GM19099 (cell line): ENCODE data around the gene LMO7.

Source experiments
- POLR2A ChIP-seq: IDR thresholded peaks from 3 replicates; pipeline ENCODE4 v1.6.1; 2011; ENCODE audit warnings: low read depth; ENCODE audit not compliant: insufficient read length; ENCODE audit errors: extremely low read depth

The LMO7 gene

GRCh38 chr13:75876142-75877050 lies 240.3 kb downstream of the LMO7 start:
- no peak for TF ChIP-seq POLR2A

GRCh38 chr13:75877071-75877470 lies 240.9 kb downstream of the LMO7 start:
- TF ChIP-seq POLR2A: no peak

GRCh38 chr13:75879656-75880055 lies 243.5 kb downstream of the LMO7 start:
- no peak for TF ChIP-seq POLR2A

GRCh38 chr13:75881109-75881775 lies 245.1 kb downstream of the LMO7 start:
- no peak for TF ChIP-seq POLR2A

GRCh38 chr13:75882261-75882660 lies 246.1 kb downstream of the LMO7 start:
- TF ChIP-seq POLR2A: no peak

GRCh38 chr13:75889427-75889826 lies 253.3 kb downstream of the LMO7 start:
- no peak for TF ChIP-seq POLR2A

- TF ChIP-seq POLR2A: no peak
Measured at GRCh38 chr13:75895168-75895567, 259.0 kb downstream of the LMO7 start.

- no peak for TF ChIP-seq POLR2A
Measured at GRCh38 chr13:75896271-75896670, 260.1 kb downstream of the LMO7 start.

GRCh38 chr13:75897386-75897785 lies 261.3 kb downstream of the LMO7 start:
- no peak for TF ChIP-seq POLR2A

- TF ChIP-seq POLR2A: no peak
Measured at GRCh38 chr13:75901501-75901900, 265.4 kb downstream of the LMO7 start.

- no peak for TF ChIP-seq POLR2A
Measured at GRCh38 chr13:75902166-75903104, 266.3 kb downstream of the LMO7 start.

- TF ChIP-seq POLR2A: no peak
Measured at GRCh38 chr13:75904012-75904411, 267.9 kb downstream of the LMO7 start.

GRCh38 chr13:75906315-75906714 lies 270.2 kb downstream of the LMO7 start:
- no peak for TF ChIP-seq POLR2A

- TF ChIP-seq POLR2A: no peak
Measured at GRCh38 chr13:75907044-75907443, 270.9 kb downstream of the LMO7 start.

GRCh38 chr13:75908141-75908540 lies 272.0 kb downstream of the LMO7 start:
- no peak for TF ChIP-seq POLR2A
